ENCODE data around the gene BCAS3.

The BCAS3 gene

DNA sequence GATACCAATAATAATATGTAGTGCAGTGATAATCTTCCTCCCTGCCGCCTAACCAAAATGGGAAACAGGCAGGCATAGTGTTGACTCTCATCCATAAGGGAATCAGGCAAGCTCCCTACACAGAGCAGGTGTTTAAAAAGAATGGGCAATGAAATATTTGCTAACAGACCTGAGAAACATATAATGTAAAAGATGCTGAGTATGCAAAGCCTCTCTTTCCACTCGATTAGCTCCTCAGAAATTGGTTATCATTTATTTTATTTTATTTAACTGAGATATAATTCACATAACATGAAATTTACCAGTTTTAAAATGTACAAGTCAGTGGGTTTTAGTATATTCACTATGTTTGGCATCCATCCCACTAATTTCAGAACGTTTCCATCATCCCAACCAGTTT, 404.3 kb downstream of the BCAS3 start:
- DNase-seq, result no peak

DNA sequence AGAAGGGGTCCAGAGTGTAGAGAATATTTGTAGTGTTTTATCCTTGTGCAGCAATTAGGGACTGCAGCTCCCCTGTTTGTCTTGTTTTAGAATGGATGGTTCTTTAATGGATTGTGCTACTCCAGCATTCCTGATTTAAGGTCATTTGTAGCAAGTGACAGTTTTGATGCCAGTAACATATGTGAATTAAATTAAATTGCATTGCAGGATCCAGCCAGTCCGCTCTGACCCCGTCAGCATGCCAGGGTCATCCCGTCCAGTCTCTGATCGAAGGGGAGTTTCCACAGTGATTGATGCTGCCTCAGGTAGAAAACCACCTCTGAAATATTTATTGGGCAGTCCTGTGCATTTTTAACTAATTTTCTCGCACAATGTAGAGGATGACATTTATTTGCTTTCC, 406.6 kb downstream of the BCAS3 start:
- no peak for DNase-seq

DNA sequence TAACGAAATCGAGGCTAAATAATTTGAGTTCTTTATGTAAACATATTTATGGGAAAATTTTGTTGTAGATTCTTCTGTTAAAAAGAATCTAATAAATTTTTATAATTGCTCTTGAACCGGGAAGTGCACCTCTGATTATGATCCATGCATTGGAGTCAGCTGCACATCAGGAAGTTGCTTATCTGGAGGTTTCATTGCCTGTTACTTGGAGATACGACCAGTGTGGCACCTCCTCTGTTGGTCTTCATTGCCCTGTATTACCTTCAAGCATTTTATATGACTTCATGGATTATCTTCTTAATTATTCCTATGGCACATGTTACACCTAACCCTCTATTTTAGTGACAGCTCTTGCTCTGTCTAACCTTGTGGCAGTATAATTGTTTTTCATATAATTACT, 409.4 kb downstream of the BCAS3 start:
- no peak for DNase-seq

DNA sequence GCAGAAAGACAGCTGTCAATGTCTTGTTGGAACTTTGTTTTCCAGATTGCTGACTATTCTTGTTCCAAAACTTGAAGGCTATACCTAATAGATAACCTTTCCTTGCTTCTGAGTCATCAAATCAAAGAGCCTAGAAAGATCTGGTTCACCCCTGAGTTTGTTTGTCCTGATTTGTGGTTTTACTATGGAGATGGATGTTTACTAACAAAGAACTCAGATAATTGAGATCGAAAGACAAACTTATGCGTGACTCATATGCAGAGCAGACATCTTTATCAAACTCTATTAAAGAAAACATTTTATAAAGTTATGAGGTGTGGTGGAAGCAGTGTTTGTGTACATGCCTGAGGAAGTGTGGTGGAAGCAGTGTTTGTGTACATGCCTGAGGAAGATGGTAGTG, 410.9 kb downstream of the BCAS3 start:
- DNase-seq, result no peak

DNA sequence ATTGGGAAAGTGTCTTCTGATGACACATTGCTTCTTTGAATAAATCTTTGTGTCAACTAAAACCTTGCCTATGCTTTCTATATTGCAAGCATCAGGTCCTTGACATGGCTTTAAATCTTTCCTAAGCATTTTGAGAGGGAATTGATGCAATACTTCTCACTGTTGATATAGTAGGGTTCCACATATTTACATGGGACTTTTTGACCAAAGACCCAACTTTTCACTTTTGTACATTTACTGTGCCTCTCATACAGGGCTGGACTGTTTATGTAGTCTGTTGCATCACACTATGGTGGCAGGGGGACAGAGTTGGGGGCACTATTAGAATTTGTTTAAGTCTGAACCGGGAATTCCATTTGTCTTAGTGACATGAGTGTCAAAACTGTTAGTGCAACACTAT, 413.4 kb downstream of the BCAS3 start:
- no peak for DNase-seq

DNA sequence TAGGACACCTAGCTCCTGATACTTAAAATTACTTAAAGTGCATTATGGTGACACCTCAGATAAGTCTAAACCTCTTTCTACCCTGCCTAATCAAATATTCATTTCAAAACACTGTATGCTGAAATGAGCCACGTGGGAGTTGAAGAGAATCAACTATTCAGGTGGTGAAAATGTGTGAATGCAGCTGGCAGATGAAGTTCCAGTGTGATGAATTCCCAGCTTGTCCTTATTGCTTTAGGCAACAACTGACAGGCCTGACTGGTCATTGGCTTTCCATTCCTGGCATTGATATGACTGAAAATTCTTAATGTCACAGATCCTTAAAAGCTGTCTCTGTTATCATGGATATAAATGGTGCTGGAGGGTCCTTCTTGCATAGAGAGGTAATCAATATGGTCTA, 420.1 kb downstream of the BCAS3 start:
- DNase-seq, result no peak

DNA sequence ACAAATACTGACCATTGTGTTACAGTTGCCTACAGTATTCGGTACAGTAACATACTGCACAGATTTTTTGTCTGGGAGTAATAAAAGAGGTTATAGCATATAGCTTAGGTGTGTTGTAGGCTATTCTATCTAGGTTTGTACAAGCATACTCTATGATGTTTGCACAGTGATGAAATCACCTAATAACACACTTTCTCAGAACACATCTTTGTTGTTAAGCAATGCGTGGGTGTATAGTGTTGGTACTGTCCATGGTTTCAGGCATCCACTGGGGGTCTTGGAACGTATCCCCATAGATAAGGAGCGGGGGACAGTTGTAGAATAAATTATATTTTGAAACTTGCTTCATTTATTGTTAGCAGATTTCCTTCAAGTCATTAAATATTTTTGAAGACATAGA, 428.7 kb downstream of the BCAS3 start:
- no peak for DNase-seq

DNA sequence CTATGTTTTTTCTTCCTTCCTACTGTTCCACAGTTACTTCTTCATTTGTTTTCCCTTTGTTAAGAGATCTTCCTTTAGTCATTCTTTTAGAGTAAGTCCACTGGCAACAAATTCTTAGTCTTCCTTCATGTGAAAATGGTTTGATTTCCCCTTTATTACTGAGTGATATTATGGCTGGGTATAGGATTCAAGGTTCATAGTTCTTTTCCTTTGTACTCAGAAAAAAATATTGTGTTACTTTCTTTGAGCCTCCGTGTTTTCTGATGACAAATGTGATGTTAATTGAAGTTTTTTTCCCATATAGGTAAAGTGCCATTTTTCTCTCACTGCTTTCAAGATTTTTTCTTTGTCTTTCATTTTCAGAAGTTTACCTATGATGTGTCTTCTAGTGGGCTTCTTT, 438.9 kb downstream of the BCAS3 start:
- DNase-seq, result no peak

DNA sequence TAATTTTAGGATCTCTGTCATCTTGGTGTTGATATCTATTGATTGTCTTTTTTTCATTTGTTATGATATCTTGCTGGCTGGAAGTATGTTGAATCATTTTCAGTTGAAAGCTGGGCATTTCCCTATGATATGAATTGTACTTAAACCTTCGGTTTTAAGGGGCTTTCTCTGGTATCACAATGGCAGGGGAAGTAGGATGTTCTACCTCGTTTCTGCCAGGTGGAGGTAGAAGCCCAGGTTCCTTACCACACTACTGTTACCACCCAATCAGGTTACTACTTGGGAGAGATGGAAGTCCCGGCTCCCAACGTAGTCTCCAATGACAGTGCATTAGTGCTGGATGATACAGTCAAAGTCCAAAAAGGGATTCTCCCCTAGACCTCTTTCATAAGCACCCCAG, 440.3 kb downstream of the BCAS3 start:
- no peak for DNase-seq

DNA sequence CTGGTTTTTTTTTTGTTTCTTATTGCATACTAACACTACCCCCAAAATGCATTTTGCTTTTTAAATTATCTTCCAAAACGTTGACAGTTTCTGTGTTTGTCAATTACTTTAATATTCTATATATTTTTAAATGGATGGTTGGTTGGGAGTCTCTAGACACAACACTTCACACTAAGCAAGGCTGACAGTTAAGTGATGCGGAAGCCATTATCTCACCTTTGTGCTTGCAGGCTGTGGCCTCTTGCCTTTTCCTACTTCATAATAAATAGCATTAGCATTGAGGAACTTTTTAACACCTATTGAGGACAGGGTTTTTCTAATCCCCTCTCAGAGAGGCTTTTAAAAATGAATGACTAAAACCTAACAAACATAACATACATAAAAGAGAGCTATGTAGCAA, 441.2 kb downstream of the BCAS3 start:
- DNase-seq, result no peak

DNA sequence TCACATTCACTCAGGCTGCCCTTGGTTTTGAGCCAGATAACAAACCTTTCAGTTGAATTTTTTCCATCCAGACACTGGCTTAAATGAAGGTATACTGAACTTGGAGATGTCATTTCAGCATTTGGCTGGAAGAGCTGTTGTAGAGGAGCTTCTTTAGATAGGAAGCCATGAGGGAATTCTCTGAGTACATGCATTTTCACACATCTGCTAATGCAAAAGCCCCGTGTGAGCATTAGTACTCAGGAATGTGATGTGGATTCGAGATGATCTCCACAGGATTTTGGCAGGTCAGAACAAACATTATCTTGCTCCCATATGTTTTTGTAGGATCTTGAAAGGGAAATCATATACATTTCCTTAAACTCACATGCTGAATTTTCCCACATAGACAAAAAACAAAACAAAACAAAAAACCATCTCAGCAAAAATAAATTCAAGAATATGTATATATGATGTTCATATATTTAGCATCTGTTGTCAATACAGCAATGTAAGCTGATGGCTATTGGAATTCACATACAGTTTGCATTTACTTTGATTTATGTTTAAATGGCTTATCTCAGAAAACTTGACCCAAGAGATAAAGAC, 444.8 kb downstream of the BCAS3 start:
- no peak for DNase-seq

DNA sequence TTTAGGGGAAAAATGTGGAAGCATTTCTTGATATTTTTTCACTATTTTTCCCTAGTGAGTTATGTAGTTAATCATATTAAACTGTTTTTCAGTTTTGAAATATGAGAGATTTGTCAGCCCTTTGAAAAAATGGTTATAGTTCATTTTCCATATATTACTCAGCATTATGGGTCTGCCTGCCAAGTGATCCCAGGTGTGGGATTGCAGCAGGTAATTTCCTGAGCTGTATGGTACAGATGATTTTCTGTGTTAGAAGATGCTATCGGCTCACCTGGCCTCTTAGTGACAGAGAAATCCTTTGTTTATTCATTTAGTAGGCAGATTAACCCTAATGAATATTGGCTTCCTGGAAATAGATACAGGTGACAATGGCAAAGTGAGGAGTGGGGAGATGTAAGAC, 446.9 kb downstream of the BCAS3 start:
- no peak for DNase-seq

DNA sequence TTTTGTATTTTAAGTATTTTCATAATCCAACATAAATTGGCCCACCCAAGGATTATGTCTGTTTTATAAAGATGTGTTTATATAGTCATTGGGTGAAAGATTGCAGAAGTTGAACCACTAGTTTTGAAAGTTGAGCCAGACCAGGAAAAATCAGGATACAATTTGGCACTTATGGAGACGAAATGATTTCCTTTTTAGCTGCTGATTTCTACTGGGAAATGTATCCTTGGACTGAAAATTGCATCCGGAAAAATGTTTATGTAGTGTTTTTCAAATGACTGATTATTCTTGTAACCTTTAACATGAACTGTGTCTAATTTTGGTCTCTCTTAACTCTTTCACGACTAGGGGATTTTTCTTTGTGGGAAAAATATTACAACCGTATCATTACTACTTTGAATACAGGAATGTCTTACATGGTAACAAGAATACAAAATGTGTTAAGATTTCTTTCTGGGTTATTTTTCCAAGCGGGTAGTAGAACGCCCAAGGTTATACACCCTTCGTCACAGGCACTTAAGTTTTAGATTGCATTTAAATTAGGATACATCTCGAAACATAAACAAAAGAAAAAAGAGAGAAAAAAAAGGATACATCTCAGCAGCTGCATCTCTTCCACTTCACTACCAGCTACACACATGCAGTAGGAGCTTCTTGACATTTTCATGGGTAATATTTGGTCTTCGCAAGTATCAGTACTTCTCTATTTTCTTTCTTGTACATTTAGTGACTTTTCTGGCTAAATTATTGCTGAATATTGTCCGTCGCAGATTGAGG, 449.0 kb downstream of the BCAS3 start:
- no peak for DNase-seq

DNA sequence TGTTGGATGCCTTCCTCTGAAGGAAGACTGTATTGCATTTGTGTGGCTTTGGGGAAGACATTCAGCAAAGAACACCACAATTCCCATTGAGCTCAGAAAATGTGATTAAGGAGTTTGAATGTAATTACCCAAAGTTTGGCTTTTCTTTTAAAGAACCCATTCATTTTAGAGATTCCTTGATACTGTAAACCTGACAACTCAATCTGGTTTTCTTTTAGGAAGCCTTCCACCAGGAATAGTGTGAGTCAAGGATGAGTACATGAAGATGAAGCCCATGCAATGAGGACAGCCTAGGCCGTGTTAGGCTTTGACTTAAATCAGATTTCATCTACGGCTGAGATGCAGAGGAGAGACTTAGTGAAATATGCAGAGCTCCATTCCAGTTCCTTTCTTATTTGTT, 450.3 kb downstream of the BCAS3 start:
- DNase-seq, result no peak

DNA sequence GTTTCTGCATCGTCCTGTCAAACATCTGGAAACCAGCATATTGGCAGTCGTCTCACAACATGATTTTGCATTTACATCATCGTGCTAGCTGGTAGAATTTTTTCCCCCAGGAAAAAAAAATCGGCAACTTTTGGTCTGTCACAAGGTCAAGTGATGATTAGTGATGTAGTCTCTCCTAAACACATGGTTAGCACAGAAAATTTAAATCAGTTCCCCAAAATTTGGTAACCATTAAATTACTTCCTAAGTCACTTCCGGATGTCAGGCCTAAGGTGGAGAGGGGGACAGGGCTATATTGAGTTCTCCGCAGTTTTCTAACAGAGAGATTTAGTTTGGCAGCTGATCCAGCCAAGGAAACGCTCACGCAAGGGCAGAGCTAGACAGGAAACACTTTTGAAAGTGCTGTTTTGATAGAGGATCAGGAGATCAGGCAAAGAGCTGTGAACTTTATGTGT, 451.0 kb downstream of the BCAS3 start:
- DNase-seq, result no peak

DNA sequence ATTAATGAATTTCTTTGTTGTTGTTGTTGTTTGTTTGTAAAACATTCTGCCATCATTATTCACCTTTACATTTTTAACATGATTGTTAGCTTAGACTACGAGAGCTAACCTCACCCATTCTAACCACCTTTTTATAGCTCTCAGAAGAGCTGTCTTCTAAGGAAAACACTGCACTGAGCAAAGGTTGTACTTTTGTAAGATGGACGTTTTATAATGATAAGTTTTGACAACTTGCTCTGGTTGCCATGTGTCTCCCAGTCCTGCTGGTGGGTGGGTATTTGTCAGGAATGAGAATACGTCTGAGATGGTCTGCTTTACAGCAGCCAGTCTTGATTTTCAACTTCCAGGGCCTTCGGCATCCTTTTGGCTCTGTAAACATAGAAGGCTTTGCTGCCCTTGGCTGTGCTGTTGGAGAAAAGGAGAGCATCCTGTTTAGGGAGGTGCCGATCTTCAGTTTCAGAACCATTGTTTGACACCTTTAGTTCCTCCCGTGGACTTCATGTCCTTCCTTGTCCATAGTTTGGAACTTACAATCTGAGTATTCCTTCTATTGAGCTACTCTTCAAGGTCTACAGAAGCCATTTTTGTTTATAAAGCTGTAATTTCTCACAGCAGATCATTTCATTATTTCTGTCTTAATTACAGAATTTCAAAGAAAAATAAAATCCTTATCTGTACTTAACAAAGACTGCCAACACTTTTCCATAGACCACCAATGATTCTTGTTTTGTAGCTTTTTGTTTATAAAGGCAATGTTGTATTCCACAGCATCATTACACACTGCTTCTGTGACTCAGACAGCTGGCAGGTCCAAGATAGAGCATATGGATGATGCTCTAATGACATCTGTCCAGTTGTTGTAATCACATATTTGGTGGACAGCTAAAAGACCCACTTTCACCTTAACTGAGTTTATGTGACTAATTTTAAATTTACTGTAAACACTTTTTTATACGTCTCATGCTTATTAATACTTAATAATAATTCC, 451.9 kb downstream of the BCAS3 start:
- DNase-seq, result no peak

DNA sequence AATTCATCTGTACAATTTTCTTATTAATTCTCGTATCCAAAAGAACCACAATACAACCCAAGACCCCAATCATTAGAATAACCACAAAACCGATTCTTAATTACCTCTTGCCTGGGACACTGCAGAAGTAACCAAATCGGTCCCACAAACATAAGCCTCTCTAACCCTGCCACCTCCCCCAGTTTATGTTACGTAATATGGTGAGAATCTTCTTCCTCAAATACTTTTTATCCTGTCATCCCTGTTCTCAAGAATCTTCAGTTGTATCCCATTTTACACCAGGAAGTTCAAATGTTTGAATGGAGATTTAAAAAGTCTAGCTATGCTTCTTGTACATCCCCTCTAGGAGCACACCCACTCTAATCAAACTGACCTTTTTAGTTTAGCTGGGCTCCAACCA, 452.7 kb downstream of the BCAS3 start:
- no peak for DNase-seq

DNA sequence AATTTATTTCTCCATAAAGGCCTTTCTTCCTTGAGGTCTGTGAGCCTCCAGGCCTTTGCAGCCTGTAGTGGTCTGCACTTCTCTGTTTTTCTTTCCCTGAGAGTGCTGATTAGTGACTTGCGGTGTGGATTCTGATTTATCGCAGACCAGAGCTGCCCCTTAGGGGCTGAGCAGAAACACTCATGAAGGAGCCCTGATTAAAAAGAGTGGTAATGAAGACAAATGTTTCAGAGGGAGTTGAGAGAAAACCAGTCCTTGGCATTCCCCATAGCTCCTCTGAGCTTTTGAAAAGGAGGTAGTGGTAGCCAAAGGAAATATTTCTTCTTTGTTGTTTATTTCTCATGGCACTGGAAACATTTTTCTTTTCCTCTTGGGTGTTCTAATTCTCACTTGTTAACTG, 453.9 kb downstream of the BCAS3 start:
- DNase-seq, result no peak

DNA sequence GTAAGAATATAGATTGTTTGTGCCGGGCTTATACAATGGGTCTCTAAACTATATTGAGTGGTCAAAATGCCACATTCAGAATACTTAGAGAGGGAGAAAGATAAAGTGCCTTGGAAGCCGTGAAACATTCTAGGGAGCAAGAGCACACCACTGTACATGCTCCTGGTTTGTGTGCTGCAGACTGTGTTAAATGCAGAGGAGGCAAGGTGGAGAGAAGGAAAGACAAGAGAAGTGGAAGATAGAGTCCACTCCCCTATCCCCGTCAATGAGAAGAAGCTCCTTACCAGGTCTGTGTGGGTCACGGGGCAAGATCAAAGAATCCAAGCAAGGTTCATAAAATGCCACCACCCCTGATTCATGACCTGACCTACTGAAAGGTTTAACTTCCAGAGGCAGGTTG, 454.9 kb downstream of the BCAS3 start:
- DNase-seq, result no peak

DNA sequence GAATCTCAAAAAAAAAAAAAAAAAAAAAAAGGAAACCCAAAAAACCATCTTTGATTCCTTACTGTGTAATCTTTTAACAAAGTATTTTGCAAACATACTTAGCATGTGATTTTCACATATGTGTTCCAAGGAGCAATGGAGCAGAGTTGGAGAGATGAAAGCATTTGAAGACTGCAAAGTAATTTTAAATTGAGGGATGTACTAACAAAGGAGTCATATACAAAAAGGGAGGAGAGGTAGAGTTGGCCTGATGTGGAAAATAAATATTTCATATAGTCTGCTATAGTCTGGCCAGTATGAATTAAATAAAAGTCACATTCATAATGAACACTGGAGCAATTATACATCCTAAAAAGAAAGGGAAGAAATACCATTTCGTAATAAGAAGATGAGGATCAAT, 456.2 kb downstream of the BCAS3 start:
- DNase-seq, result no peak

DNA sequence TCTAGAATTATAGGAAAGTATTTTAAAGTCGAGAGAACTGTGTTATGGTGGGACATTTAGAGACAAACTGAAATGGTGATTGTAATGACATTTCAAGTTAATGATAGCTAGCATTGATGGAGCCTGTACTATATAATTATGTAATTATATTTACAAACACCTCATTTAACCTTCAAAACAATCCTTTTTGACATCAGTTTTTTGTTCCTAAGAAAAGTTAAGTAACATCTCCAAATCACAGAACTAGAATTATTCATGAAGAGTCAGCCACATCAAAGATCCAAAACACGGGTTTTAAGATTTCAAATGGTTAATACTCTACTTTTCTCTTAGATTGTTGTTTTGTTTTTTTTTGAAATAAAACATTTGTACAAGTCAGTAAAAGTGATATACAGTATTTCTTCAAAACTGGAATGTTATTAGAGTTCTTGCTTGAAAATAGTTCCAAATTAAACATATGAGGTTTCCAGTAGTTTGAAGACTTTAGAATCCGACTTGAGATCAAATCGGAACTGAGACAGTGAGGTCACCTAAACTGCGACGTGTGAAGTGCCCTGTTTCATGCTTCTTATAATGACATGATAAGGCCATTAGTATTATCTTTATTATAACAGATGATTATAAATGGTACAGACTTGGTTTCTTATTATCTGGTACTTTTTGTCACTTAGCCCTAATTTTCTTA, 457.0 kb downstream of the BCAS3 start:
- no peak for DNase-seq

DNA sequence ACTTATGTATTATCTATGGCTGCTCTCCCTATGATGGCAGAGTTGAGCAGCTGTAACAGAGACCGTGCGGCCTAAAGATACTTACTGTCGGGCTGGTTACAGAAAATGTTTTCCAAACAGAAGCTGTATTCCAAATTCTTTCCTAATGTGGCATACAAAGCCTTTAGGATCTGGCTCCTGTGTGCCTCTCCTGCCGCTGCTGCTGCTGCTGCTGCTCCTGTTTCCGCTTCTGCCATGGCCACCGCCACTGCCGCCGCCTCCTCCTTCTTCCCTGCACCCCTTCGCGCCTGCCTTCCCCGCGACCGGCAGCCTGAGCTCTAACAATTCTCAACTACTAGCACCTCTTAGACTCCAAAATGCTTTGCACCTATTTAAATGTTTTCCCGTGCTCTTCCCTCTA, 458.1 kb downstream of the BCAS3 start:
- no peak for DNase-seq

DNA sequence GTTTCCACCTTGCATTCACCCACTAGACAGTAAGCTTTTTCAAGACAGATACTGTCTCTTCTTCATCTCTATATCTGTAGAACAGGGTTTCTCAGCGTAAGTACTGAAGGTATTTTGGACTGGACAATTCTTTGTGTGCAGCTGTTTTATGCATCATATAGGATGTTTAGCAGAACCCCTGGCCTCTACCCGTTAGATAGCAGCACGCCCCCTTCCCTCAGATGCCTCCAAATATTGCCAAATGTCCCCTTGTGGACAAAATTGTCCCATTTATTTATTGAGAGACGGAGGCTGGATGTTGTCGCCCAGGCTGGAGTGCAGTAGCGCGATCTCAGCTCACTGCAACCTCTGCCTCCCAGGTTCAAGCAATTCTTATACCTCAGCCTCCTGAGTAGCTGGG, 458.6 kb downstream of the BCAS3 start:
- DNase-seq, result no peak
